WTC11 (cell line): ENCODE results near the gene ASMT. TPM values are rescaled to one million over a fixed set of nuclear protein-coding genes. Genes with fewer than 3 reads are reported as not detected.

Experiments
- total RNA-seq: library from RNA; stranded (reverse); gene quantifications from 3 replicates; pipeline ENCODE4 v1.2.3, GENCODE V29; 2021

Gene ASMT
- total RNA-seq, 1 experiment from 2014 or later, result 0.33 TPM

Other genes starting within 250 kb of the ASMT start
- gene SLC25A6, start 222.9 kb upstream of the ASMT start, total RNA-seq, result 627 to 722 TPM (median 720 TPM) in 3 replicates
- gene ASMTL, start 162.2 kb upstream of the ASMT start, total RNA-seq, result 70.6 to 88.2 TPM (median 83.1 TPM) in 3 replicates
- gene P2RY8, start 77.9 kb upstream of the ASMT start, total RNA-seq, result 0.32 to 0.37 TPM (median 0.32 TPM) in 3 replicates
- 44.5 to 68.1 TPM (median 45.5 TPM) in 3 replicates for gene AKAP17A, start 23.5 kb upstream of the ASMT start, total RNA-seq